Endothelial cell of umbilical vein (primary cell): Measurements from ENCODE around the gene HGF. TPM values are rescaled to one million over a fixed set of nuclear protein-coding genes. Genes with fewer than 3 reads are reported as not detected.

Experiments used
- BruUV-seq: library from RNA; stranded (reverse); fragments of 400-500 nt; replicated peaks from 2 replicates; lab custom pipeline; 2021; lab: Mats Ljungman, UMichigan
- CTCF ChIA-PET: fragments of 300-600, 350-600 bp; sonication (Branson Sonifier 250); formaldehyde crosslinking; loops from one replicate; lab custom pipeline; 2021; ENCODE audit warnings: antibody characterized with exemption, inconsistent platforms; lab: Charles Lee
- POLR2A ChIA-PET: fragments of 300-600, 350-600 bp; sonication (Branson Sonifier 250); formaldehyde crosslinking; loops from one replicate; lab custom pipeline; 2021; ENCODE audit warnings: antibody characterized with exemption, inconsistent platforms; lab: Charles Lee
- DNase-seq: peaks from one replicate; pipeline ENCODE4 v3.0.0-alpha.2; 2011; ENCODE audit warnings: low read depth, low spot score
- FAIRE-seq: peaks from 2 replicates; lab custom pipeline; 2011; peaks lifted over from hg19 to GRCh38; lab: Jason Lieb, UNC
- H2AFZ ChIP-seq: 2 replicates; pipeline ENCODE4 v1.6.0; 2012; ENCODE audit warnings: low read depth, low read length, control low read depth, inconsistent platforms
- H3K27ac ChIP-seq: 2 replicates; pipeline ENCODE4 v1.5.1; 2011; ENCODE audit warnings: low read depth, mild to moderate bottlenecking, control low read depth, low read length, moderate library complexity; ENCODE audit not compliant: insufficient read depth
- H3K27me3 ChIP-seq, 2 experiments: 2 replicates each; pipeline versions ENCODE4 v1.6.0 to v1.6.1; 2011; ENCODE audit warnings: low read length in 2 of 2, mixed read lengths in 1 of 2; ENCODE audit not compliant: control insufficient read depth in 2 of 2, insufficient read depth in 2 of 2
- H3K36me3 ChIP-seq, 2 experiments: 2 replicates in 1 of 2; 3 replicates in 1 of 2; pipeline ENCODE4 v1.5.1; 2011; ENCODE audit warnings: low read length in 2 of 2, mild to moderate bottlenecking in 1 of 2, moderate library complexity in 1 of 2; ENCODE audit not compliant: control insufficient read depth in 2 of 2, insufficient read depth in 2 of 2; ENCODE audit errors: extremely low read depth in 1 of 2
- H3K4me1 ChIP-seq: 3 replicates; pipeline ENCODE4 v1.5.1; 2011; ENCODE audit warnings: mild to moderate bottlenecking, low read length; ENCODE audit not compliant: control insufficient read depth, insufficient read depth; ENCODE audit errors: extremely low read depth
- H3K4me2 ChIP-seq: 2 replicates; pipeline ENCODE4 v1.6.1; 2011; ENCODE audit warnings: low read length, control low read depth, mixed read lengths; ENCODE audit not compliant: insufficient read depth
- H3K4me3 ChIP-seq, 3 experiments: fragments of 200-600 bp in 1 of 3; sonication (generic), shearing (Covaris generic) in 1 of 3; replicated peaks in 1 of 3; 2 replicates each; pipeline ENCODE4 v1.5.1; 2011 to 2016; ENCODE audit warnings: control low read depth in 3 of 3, low read length in 3 of 3, mild to moderate bottlenecking in 2 of 3, inconsistent platforms in 1 of 3, low read depth in 1 of 3, moderate library complexity in 1 of 3; ENCODE audit not compliant: insufficient read depth in 1 of 3
- H3K79me2 ChIP-seq: 2 replicates; pipeline ENCODE4 v1.6.0; 2012; ENCODE audit warnings: low read length, inconsistent platforms; ENCODE audit not compliant: control insufficient read depth, insufficient read depth
- H3K9ac ChIP-seq: replicated peaks from 2 replicates; pipeline ENCODE3; 2011; ENCODE audit warnings: low read length, control low read depth; ENCODE audit not compliant: insufficient read depth; ENCODE audit errors: extremely low read depth
- H3K9me1 ChIP-seq: replicated peaks from 3 replicates; pipeline ENCODE4 v1.6.0; 2011; ENCODE audit warnings: mild to moderate bottlenecking, low read length; ENCODE audit not compliant: control insufficient read depth, insufficient read depth; ENCODE audit errors: extremely low read depth
- H3K9me3 ChIP-seq: replicated peaks from 2 replicates; pipeline ENCODE4 v1.5.1; 2012; ENCODE audit warnings: low read length, inconsistent platforms; ENCODE audit not compliant: control insufficient read depth, insufficient read depth
- H4K20me1 ChIP-seq: replicated peaks from 2 replicates; pipeline ENCODE3; 2011; ENCODE audit warnings: mild to moderate bottlenecking, low read length; ENCODE audit not compliant: control insufficient read depth, insufficient read depth; ENCODE audit errors: extremely low read depth
- CTCF ChIP-seq, 2 donors: IDR thresholded peaks; 1 replicate in 1 of 2; 2 replicates in 1 of 2; pipeline ENCODE4 v1.5.1; 2011; ENCODE audit warnings: low read length in 2 of 2, mild to moderate bottlenecking in 2 of 2, moderate library complexity in 2 of 2, control low read depth in 1 of 2, inconsistent platforms in 1 of 2, low read depth in 1 of 2; ENCODE audit not compliant: insufficient read depth in 1 of 2; ENCODE audit errors: extremely low read depth in 1 of 2
- EZH2 ChIP-seq: IDR thresholded peaks from 2 replicates; pipeline ENCODE4 v1.6.1; 2012; ENCODE audit warnings: borderline replicate concordance, low read depth, mild to moderate bottlenecking, moderate library complexity, low read length, inconsistent platforms; ENCODE audit not compliant: severe bottlenecking
- FOS ChIP-seq: IDR thresholded peaks from 2 replicates; pipeline ENCODE4 v1.6.1; 2011; ENCODE audit warnings: mild to moderate bottlenecking, low read length, moderate library complexity, borderline replicate concordance; ENCODE audit not compliant: insufficient read depth
- GATA2 ChIP-seq: IDR thresholded peaks from 2 replicates; pipeline ENCODE4 v1.7.0; 2011; ENCODE audit warnings: low read depth, mild to moderate bottlenecking, moderate library complexity, mixed read lengths, low read length; ENCODE audit not compliant: insufficient read length, insufficient read depth
- JUN ChIP-seq: IDR thresholded peaks from 2 replicates; pipeline ENCODE4 v1.6.1; 2011; ENCODE audit warnings: borderline replicate concordance, low read depth; ENCODE audit not compliant: insufficient read length, insufficient read depth
- MAX ChIP-seq: IDR thresholded peaks from 2 replicates; pipeline ENCODE4 v1.6.1; 2011; ENCODE audit not compliant: insufficient read depth, insufficient read length
- MYC ChIP-seq: IDR thresholded peaks from one replicate; pipeline ENCODE4 v1.6.1; 2011; ENCODE audit warnings: mild to moderate bottlenecking, low read depth, low read length
- POLR2A ChIP-seq: IDR thresholded peaks from 2 replicates; pipeline ENCODE4 v1.6.1; 2012; ENCODE audit warnings: low read depth, mild to moderate bottlenecking, control low read depth, low read length
- POLR2AphosphoS5 ChIP-seq: IDR thresholded peaks from 2 replicates; pipeline ENCODE4 v1.6.1; 2012; ENCODE audit warnings: low read depth, mild to moderate bottlenecking, control low read depth, low read length, moderate library complexity; ENCODE audit not compliant: insufficient read depth
- dilution Hi-C: fragments of 300-500 bp; cut with MboI; formaldehyde crosslinking; loops from one replicate; pipeline ENCODE4 v1.15.0; 2019; ENCODE audit warnings: low sequenced_read_pairs; ENCODE audit not compliant: extremely low pct_ligation_motif_present
- intact Hi-C: fragments of 100-400 bp; cut with micrococcal nuclease; formaldehyde crosslinking; loops from one replicate; pipeline ENCODE4 v1.10.0; 2022
- polyA plus RNA-seq, 4 experiments: library from polyadenylated mRNA; depleted of rRNA in 3 of 4; stranded (reverse) in 3 of 4; unstranded in 1 of 4; fragments of >200 nt; gene quantifications; 2 replicates each; pipeline versions ENCODE4 v1.2.1 to v1.2.3, GENCODE V29; 2011 to 2012; ENCODE audit warnings: missing spikeins in 1 of 4
- total RNA-seq: library from RNA; stranded (reverse); gene quantifications from 2 replicates; pipeline ENCODE4 v1.2.3, GENCODE V29; 2021

HGF gene
- total and polyA plus RNA-seq, 2 donors (not counting 3 experiments of a cell fraction or from before 2014, with no cell fraction given): 0.15 to 0.18 TPM

GRCh38 chr7:81666209-81666608 lies 103.6 kb downstream of the HGF start:
- TF ChIP-seq MAX (no peak), EZH2 (no peak), POLR2A (no peak), FOS (no peak), CTCF (IDR thresholded peaks at IDR 0.05; ENCODE audit: extremely low read depth in 1 of 2, insufficient read depth in 1 of 2, low read depth in 1 of 2, low read length in 2 of 2) (no peak), JUN (no peak), MYC (no peak), GATA2 (no peak), POLR2AphosphoS5 (no peak)
- Histone ChIP-seq H3K4me3 (no peak overlapping the region), H3K27ac (no peak overlapping the region), H3K79me2 (no peaks in the 10 kb centered on the region), H4K20me1 (no peaks in the 10 kb centered on the region), H3K27me3 (no peaks in the 10 kb centered on the region), H3K9me3 (no peaks in the 10 kb centered on the region), H3K9me1 (no peaks in the 10 kb centered on the region), H3K4me2 (no peak overlapping the region), H3K9ac (no peak overlapping the region), H3K4me1 (no peaks in the 10 kb centered on the region), H2AFZ (no peak overlapping the region), H3K36me3 (no peaks in the 10 kb centered on the region)
- ChIA-PET POLR2A (no interaction called here), CTCF (interaction anchor here (2.2 to 2.4 kb wide), 2 partner anchors 12 to 14 kb away, joined by 6 read pairs; no protein-coding TSS in a partner anchor)
- dilution Hi-C loops: no loop called here
- BruUV-seq: no TSS peak
- no peak for DNase-seq
- FAIRE-seq: no peak
- intact Hi-C loops: no loop called here
